Measurements from ENCODE around the gene KDSR. TPM values are rescaled to one million over a fixed set of nuclear protein-coding genes. Genes with fewer than 3 reads are reported as not detected.

KDSR gene
- total and polyA plus RNA-seq, 2 of the 13 experiments (the other 11 are each of a cell fraction or from before 2014, with no cell fraction given), result 10.4 to 20.9 TPM

DNA sequence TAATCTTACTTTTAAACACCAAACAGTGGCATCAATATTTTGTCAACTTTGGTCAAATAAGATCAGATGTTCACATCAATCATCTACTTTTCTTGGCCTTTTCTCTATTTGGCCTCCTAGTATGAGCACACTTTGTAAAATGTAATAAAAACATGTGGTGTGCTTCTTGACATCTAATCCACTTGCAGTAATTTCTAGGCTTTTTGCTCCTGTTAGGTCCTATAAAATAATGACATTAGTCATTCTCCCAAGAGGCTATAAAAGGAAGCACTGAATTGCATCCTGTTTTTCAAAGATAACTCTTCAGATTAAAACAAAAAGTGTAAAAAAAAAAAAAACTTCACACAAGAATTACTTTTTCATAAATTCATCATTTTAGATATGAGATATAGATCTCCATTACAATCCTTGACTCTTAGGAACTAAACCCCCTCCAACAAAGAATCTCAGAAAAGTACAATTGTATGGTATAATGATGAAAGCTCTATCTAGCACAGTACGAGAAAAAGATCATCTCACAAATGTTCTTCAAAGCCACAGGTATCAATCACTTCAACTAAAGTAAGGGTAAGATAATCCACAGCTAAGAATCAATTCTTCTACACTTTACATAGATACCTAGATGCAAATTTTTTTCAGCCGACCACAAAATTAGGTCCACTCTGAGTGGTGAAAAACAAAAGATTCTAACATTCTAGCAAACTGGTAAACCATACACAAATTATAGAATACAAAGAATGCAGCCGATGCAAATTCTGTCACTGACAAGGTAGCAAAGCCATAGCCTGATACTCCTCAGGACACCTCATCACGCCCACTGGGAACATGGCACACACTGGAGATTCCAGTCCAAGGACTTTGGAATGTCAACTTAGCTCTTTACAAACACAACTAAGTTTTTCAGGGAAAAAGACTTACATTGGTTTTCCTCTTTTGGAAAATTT is 50.1 kb downstream of the KDSR start:
- ChIA-PET CTCF (ENCODE audit: low intra/inter-chr PET ratio, low total read pairs) (no interaction called here), POLR2A (no interaction called here)
- H3K36me3 ChIP-seq (replicated peaks in 1 of 2; ENCODE audit: control insufficient read depth in 1 of 2, insufficient read depth in 2 of 2, low read length in 2 of 2), result no peaks in the 10 kb centered on the region
- peaks cover 35% of the 10 kb centered on the region for H3K4me1 ChIP-seq (ENCODE audit: insufficient read depth, low read length)
- H3K27ac ChIP-seq (ENCODE audit: extremely low read length, insufficient read depth, low read length), result no peak overlapping the region
- H3K4me2 ChIP-seq (ENCODE audit: low read depth, low read length), result no peak overlapping the region
- H3K9ac ChIP-seq (ENCODE audit: insufficient read depth, low read depth, low read length), result no peak overlapping the region
- TF ChIP-seq ZNF589 (CRISPR knock-in tag; conservative IDR thresholded peaks at IDR 0.05) (no peak), HNRNPL (IDR thresholded peaks at IDR 0.05; ENCODE audit: low read depth, low read length) (no peak), ETV5 (CRISPR knock-in tag; IDR thresholded peaks at IDR 0.05; ENCODE audit: borderline replicate concordance) (no peak), POLR2AphosphoS5 (IDR thresholded peaks at IDR 0.05; ENCODE audit: low read depth, low read length) (no peak), ZNF503 (CRISPR knock-in tag; IDR thresholded peaks at IDR 0.05) (no peak), AHR (CRISPR knock-in tag; IDR thresholded peaks at IDR 0.05) (no peak), PHF20 (CRISPR knock-in tag; IDR thresholded peaks at IDR 0.05) (no peak), ZNF772 (CRISPR knock-in tag; IDR thresholded peaks at IDR 0.05) (no peak), MZF1 (CRISPR knock-in tag; IDR thresholded peaks at IDR 0.05; ENCODE audit: borderline replicate concordance) (no peak), EEA1 (CRISPR knock-in tag; IDR thresholded peaks at IDR 0.05; ENCODE audit: borderline replicate concordance) (no peak), MED8 (CRISPR knock-in tag; IDR thresholded peaks at IDR 0.05; ENCODE audit: insufficient replicate concordance) (no peak), POGZ (CRISPR knock-in tag; IDR thresholded peaks at IDR 0.05) (no peak), ATF3 (CRISPR knock-in tag; IDR thresholded peaks at IDR 0.05) (no peak)
- TF ChIP-seq, protein P1, sequence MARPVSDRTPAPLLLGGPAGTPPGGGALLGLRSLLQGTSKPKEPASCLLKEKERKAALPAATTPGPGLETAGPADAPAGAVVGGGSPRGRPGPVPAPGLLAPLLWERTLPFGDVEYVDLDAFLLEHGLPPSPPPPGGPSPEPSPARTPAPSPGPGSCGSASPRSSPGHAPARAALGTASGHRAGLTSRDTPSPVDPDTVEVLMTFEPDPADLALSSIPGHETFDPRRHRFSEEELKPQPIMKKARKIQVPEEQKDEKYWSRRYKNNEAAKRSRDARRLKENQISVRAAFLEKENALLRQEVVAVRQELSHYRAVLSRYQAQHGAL (CRISPR knock-in tag; IDR thresholded peaks at IDR 0.05; ENCODE audit: not compliant biosample characterization), result no peak
- DNase-seq (ENCODE audit: low spot score) (no peak), ATAC-seq (no peak), FAIRE-seq (no peak)
- H2AFZ ChIP-seq (ENCODE audit: low read length), result no peak overlapping the region
- no peak overlapping the region for H3K4me3 ChIP-seq (replicated peaks in 1 of 3; ENCODE audit: insufficient read depth in 1 of 3, low read depth in 2 of 3, low read length in 3 of 3)
- intact Hi-C loops (cut with micrococcal nuclease; ENCODE audit: unreplicated experiment) (no loop called here), in situ Hi-C loops (cut with HindIII; ENCODE audit: extremely low pct_ligation_motif_present, low pct_unique_long_range_greater_than_20kb) (loop anchor here (10.0 kb wide), 1 partner anchor 182 kb away; no protein-coding TSS in a partner anchor)
- H4K20me1 ChIP-seq (ENCODE audit: insufficient read depth, low read length), result no peaks in the 10 kb centered on the region
- WGBS (ENCODE audit: low lambda C conversion rate), result 34% methylated on average over 4 of the region's 4 CpGs
- BruUV-seq (replicated peaks), result no TSS peak
- H3K9me3 ChIP-seq (ENCODE audit: low read length), result no peaks in the 10 kb centered on the region
- peaks cover 0 to 26% of the 10 kb centered on the region in 2 experiments; a peak in 4 of 5 replicates for H3K27me3 ChIP-seq (ENCODE audit: control insufficient read depth in 1 of 2, insufficient read depth in 2 of 2, low read length in 2 of 2)
- H3K79me2 ChIP-seq (ENCODE audit: insufficient read depth, low read length), result no peaks in the 10 kb centered on the region

Data from HepG2 (cell line).